Adrenal gland (tissue), 12 donors: ENCODE measurements around the gene CEP57. TPM values are rescaled to one million over a fixed set of nuclear protein-coding genes. Genes with fewer than 3 reads are reported as not detected.

Experiments
- DNase-seq, 7 donors: peaks; one replicate each; pipeline ENCODE4 v3.0.0-alpha.2; 2019 to 2020
- H3K27ac ChIP-seq, 5 donors: fragments of 200-600 bp; sonication (generic) in 4 of 5; 1 replicate in 3 of 5; 2 replicates in 2 of 5; pipeline versions ENCODE4 v1.5.1 to v1.8.0; 2016 to 2020; ENCODE audit warnings: mild to moderate bottlenecking in 1 of 5
- H3K27me3 ChIP-seq: fragments of 200-600 bp; 2 replicates; pipeline ENCODE4 v1.8.0; 2021
- H3K36me3 ChIP-seq, 2 donors: fragments of 200-600 bp; replicated peaks in 1 of 2; 1 replicate in 1 of 2; 2 replicates in 1 of 2; pipeline versions ENCODE4 v1.5.1 to v1.8.0; 2018 to 2022
- H3K4me1 ChIP-seq, 2 donors: fragments of 200-600 bp; replicated peaks in 1 of 2; 1 replicate in 1 of 2; 2 replicates in 1 of 2; pipeline versions ENCODE4 v1.5.1 to v1.8.0; 2018 to 2021
- H3K4me3 ChIP-seq, 4 donors: fragments of 200-600 bp; sonication (generic) in 3 of 4; one replicate each; pipeline ENCODE4 v1.5.1; 2016 to 2018
- H3K9me3 ChIP-seq, 3 donors: fragments of 200-600 bp; sonication (generic) in 1 of 3; replicated peaks in 1 of 3; 1 replicate in 2 of 3; 2 replicates in 1 of 3; pipeline versions ENCODE4 v1.5.1 to v1.8.0; 2016 to 2021
- POLR2A ChIP-seq, 2 donors: fragments of 450-650 bp; IDR thresholded peaks; one replicate each; pipeline ENCODE4 v1.6.1; 2017; ENCODE audit warnings: antibody characterized with exemption in 2 of 2, mild to moderate bottlenecking in 2 of 2, moderate library complexity in 1 of 2
- WGBS, 4 donors: extraction: QIAGEN DNeasy Blood & Tissue Kit in 2 of 4; methylation state at CpG; one replicate each; pipeline versions ENCODE4 v1.1.5 to v1.1.7; 2013 to 2017; 5-methylcytosine and 5-hydroxymethylcytosine counted together
- intact Hi-C, 2 donors: fragments of 100-400 bp; cut with DNase I; formaldehyde crosslinking; loops; one replicate each; pipeline versions ENCODE4 v1.14.1 to v1.15.0; 2022 to 2023
- polyA plus RNA-seq, 3 donors: library from polyadenylated mRNA; stranded (reverse); fragments of 200-250 nt in 2 of 3; fragments of 350-450 nt in 1 of 3; fragmentation: Illumina TruSeq in 1 of 3; extraction: RNeasy Lipid Tissue Mini Kit (QIAGEN cat#74804) in 1 of 3; gene quantifications; one replicate each; pipeline ENCODE4 v1.2.3, GENCODE V29; 2013 to 2014
- total RNA-seq, 9 donors: library from RNA; depleted of rRNA in 4 of 9; stranded (reverse); fragments of >200 nt in 4 of 9; fragments of 120-200 nt in 1 of 9; fragmentation: NEBNext Ultra II Directional in 1 of 9; extraction: Animal tissue kit (Norgen Biotek cat#: 25700) in 1 of 9; gene quantifications; one replicate each; pipeline versions ENCODE4 v1.1.0 to v1.2.4, GENCODE V29; 2013 to 2023
- TF ChIP-seq, protein P1 (sequence below), 6 experiments: fragments of 450-650 bp in 4 of 6; fragments of 200-600 bp in 2 of 6; sonication (generic) in 1 of 6; IDR thresholded peaks; 1 replicate in 5 of 6; 2 replicates in 1 of 6; pipeline versions ENCODE4 v1.5.1 to v1.8.0; 2016 to 2021; ENCODE audit warnings: antibody characterized with exemption in 6 of 6, mild to moderate bottlenecking in 2 of 6, moderate library complexity in 1 of 6
- donor health status: healthy with polysubstance abuse.
- donor health status: Bipolar disorder and iron deficiency.
- donor health status: DM: yes; HTN: yes; CAD: no.
- donor health status: DM: no; HTN: no; CAD: no.
- donor health status: DM: no; HTN: no; CAD: no.
- donor health status: DM: yes; HTN: yes; CAD: no.

Gene CEP57
- total and polyA plus RNA-seq, 12 donors, result 12.9 to 56.7 (median 31.6) TPM

DNA sequence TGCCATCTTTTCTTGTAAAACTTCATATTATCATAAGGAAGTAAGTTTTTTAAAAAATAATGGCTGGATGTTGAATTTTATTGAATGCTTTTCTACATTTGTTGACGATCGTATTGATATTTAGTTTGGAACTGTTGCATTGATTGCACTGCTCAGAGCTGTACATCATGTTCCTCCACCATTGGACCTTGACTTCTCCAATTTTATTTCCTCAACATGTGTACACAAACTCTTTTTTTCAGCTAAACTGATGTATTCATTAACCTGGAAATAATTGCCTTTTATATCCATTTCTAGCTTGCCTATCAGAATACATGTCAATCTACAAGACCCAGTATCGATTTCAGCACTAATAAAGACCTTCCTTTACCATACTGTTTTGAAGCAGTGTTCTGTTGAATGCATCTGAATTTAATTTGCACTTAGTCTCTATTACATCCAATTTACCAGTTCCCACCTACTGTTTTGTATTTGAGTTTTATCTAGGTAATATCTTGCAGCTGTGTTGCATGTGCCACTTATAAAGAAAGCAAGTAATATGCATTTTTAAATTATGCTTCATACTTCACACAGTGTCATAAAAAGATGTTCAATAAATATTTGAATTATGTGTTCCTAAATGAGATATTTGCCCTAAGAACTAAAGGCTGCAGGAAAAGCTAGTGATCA is 5.5 kb downstream of the CEP57 start:
- no peak for DNase-seq
- intact Hi-C loops, result no loop called here
- no peaks in the 10 kb centered on the region for H3K9me3 ChIP-seq
- peaks cover 0 to 13% of the 10 kb centered on the region in 2 donors for H3K36me3 ChIP-seq
- peaks cover 6 to 13% of the 10 kb centered on the region in 2 donors for H3K4me1 ChIP-seq
- WGBS, 4 donors, result 93 to 96% (median 95%) methylated on average over 3 of the region's 3 CpGs
- TF ChIP-seq POLR2A (IDR thresholded peaks at IDR 0.05), result no peak
- TF ChIP-seq, protein P1, sequence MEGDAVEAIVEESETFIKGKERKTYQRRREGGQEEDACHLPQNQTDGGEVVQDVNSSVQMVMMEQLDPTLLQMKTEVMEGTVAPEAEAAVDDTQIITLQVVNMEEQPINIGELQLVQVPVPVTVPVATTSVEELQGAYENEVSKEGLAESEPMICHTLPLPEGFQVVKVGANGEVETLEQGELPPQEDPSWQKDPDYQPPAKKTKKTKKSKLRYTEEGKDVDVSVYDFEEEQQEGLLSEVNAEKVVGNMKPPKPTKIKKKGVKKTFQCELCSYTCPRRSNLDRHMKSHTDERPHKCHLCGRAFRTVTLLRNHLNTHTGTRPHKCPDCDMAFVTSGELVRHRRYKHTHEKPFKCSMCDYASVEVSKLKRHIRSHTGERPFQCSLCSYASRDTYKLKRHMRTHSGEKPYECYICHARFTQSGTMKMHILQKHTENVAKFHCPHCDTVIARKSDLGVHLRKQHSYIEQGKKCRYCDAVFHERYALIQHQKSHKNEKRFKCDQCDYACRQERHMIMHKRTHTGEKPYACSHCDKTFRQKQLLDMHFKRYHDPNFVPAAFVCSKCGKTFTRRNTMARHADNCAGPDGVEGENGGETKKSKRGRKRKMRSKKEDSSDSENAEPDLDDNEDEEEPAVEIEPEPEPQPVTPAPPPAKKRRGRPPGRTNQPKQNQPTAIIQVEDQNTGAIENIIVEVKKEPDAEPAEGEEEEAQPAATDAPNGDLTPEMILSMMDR (IDR thresholded peaks at IDR 0.05), result no peak
- no peak overlapping the region for H3K4me3 ChIP-seq
- no peak overlapping the region for H3K27ac ChIP-seq
- no peaks in the 10 kb centered on the region for H3K27me3 ChIP-seq

DNA sequence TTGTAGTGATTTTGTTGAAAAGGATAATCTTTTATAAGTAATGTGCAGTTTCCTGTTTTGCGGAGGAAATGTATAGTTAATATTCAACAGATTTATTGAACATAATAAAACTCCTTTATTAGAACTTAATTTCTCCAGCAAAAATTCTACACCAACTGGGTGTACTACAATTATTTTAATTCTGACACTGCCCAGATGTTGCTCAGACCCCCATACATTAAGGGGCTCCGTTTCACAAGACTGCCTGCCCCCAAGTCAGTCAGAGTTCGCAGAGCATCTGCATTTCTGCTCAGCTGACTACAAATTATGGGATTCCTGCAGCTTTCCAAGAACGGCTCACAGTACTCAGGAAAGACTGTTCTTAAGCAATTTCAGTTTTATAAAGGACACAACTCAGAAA is 6.2 kb downstream of the CEP57 start:
- Histone ChIP-seq H3K9me3 (no peaks in the 10 kb centered on the region), H3K4me3 (no peak overlapping the region), H3K36me3 (peaks cover 0 to 17% of the 10 kb centered on the region in 2 donors), H3K27me3 (no peaks in the 10 kb centered on the region), H3K4me1 (peaks cover 1 to 9% of the 10 kb centered on the region in 2 donors), H3K27ac (no peak overlapping the region)
- DNase-seq, result no peak
- 83 to 86% (median 85%) methylated on average over 3 to 4 of the region's 4 CpGs for WGBS, 4 donors
- intact Hi-C loops, result no loop called here
- no peak for TF ChIP-seq POLR2A (IDR thresholded peaks at IDR 0.05)
- TF ChIP-seq, protein P1 (IDR thresholded peaks at IDR 0.05), result no peak

DNA sequence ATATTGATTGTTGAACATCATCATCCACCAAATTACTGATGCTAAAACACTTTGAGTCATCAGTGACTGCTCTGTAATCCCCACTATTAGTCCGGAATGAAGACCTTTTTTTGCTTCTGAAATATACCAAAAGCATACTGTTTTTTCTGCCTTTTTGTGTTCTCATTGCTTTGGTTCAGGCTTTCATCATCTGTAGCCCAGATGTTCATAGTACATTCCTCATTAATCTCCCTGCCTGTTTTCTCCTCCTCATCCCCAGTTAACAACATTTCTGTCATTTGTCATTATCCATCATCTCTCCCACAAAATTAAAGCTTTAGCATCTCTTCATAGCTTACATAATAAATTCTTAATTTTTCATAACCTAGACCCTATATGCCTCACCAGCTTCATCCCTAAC is 9.2 kb downstream of the CEP57 start:
- WGBS, 4 donors, result 78 to 93% (median 90%) methylated on average over 1 of the region's 1 CpG
- TF ChIP-seq, protein P1 (IDR thresholded peaks at IDR 0.05), result no peak
- TF ChIP-seq POLR2A (IDR thresholded peaks at IDR 0.05), result no peak
- Histone ChIP-seq H3K36me3 (peaks cover 0 to 17% of the 10 kb centered on the region in 2 donors), H3K27ac (no peak overlapping the region), H3K9me3 (no peaks in the 10 kb centered on the region), H3K4me3 (no peak overlapping the region), H3K27me3 (no peaks in the 10 kb centered on the region), H3K4me1 (no peaks in the 10 kb centered on the region)
- no peak for DNase-seq
- intact Hi-C loops, result no loop called here

DNA sequence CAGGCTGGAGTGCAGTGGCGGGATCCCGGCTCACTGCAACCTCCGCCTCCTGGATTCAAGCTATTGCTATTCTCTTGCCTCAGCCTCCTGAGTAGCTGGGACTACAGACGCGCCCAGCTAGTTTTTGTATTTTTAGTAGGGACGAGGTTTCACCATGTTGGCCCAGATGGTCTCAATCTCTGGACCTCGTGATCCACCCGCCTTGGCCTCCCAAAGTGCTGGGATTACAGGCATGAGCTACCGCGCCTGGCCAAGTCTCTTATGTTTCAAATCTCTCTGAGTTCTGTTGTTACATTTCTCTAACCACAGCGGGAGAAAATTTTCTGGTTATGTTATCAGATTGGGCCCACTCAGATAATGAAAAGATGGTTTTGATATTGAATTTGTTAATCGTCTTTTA is 10.1 kb downstream of the CEP57 start:
- H3K27ac ChIP-seq, result no peak overlapping the region
- intact Hi-C loops, result no loop called here
- peaks cover 0 to 17% of the 10 kb centered on the region in 2 donors for H3K36me3 ChIP-seq
- no peaks in the 10 kb centered on the region for H3K27me3 ChIP-seq
- H3K9me3 ChIP-seq, result no peaks in the 10 kb centered on the region
- TF ChIP-seq, protein P1 (IDR thresholded peaks at IDR 0.05), result no peak
- no peaks in the 10 kb centered on the region for H3K4me1 ChIP-seq
- no peak for DNase-seq
- 94 to 96% (median 95%) methylated on average over 12 of the region's 12 CpGs for whole genome bisulfite sequencing, 4 donors
- no peak overlapping the region for H3K4me3 ChIP-seq
